NOMO-1 treated with DMSO at 0.1 percent for 48 hours (cell line): ENCODE data around the gene CDON.
A peak's percentile ranks its signal among the peaks of the same experiment; 100 is the strongest.
"Not testable (repeated sequence)": the region's sequence is repeated elsewhere in the genome, so short reads cannot be mapped to it uniquely, and the experiment has no call there.

ENCODE experiments used
- DNase-seq: peaks from one replicate; lab custom pipeline; 2025; ENCODE audit not compliant: unreplicated experiment; lab: John Stamatoyannopoulos, UW

CDON gene

GRCh38 chr11:125999234-125999880 is 63.3 kb downstream of the CDON start:
- DNase-seq: no peak

GRCh38 chr11:125998267-125998666 is 64.4 kb downstream of the CDON start:
- no peak for DNase-seq

- no peak for DNase-seq
Measured at GRCh38 chr11:125995313-125995712, 67.4 kb downstream of the CDON start.

GRCh38 chr11:125994509-125994908 is 68.2 kb downstream of the CDON start:
- DNase-seq: no peak

DNA sequence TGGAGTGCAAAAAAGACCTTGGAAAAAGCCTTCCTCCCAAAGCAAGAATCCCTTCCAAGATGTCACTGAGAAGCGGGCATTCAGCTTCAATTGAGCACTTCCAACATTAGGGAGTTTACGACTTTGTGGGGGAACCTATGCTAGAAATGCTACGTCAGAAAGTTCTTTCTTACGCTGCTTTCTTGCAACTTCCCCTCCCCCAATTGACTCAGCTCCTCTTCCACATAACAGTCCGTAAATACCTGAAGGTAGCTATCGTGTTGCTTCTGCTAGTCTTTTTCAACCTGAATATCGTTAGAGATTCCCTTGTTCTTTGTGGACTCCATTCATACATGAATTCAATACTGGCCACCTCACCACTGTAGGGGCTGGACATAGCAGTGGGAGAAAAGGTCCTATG is 69.8 kb downstream of the CDON start:
- DNase-seq: no peak

GRCh38 chr11:125990244-125990643 is 72.4 kb downstream of the CDON start:
- no peak for DNase-seq

DNA sequence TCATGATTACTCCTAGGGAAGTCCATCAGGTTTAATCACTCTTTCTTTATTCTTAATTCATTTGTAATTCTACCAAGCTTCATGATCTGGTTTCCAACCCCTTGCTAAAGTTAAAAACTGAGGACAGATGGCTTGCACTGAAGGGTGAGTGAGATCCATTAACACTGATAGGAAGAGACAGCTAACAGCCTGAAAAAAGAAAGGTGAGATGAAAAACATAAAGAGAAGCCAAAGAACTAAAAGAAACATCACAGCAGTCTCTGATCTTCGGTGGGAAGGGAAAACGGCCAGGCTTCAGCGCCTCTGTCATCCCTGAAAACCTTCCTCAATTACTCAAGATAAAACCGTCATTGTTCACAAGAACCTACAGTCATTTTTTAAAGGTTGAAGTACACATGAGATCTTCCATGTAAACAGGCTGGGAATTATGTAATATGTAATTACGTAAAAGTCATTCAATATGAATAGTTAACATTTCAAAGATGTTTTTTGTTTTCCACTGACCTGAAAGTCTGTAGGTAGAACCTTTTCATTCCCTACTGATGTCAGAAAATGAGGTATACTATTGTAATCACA is 75.5 kb downstream of the CDON start:
- no peak for DNase-seq

GRCh38 chr11:125985956-125986355 is 76.7 kb downstream of the CDON start:
- not testable (repeated sequence) for DNase-seq

DNA sequence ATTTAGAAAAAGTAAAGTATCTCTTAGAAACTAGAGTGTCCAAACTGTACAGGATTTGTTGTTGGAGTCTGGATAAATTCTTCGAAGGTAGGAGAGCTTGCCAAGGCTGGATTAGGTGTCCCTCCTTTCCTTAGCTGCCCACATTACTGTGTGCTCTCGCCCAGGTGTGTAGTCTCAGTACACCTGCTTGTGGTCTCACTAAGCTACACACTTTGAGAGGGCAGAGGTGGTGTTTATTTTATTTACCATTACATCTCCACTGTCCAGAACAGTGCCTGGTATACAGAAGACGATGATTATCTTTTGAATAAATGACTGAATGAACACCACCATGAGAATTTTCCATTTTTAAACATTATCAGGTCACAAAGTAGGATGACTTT is 80.3 kb downstream of the CDON start:
- no peak for DNase-seq

DNA sequence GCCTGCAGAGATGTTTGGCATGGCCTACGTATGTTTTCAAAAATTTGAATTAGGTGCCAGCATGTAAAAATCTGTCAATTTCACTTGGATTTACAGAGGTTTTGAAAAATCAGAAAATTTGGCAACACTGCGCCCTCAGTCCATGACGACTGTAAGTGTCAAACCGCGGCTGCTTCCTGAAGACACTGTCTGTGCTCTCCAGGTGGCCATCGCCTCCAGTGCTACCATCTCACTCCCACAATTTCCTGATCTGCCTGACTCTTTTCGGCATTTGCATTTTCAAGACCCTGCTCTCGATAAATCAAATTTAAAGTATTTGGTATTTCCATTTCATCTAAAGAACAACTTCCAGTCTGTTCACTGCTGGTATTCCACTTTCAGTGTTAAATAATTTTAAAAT is 82.2 kb downstream of the CDON start:
- no peak for DNase-seq

DNA sequence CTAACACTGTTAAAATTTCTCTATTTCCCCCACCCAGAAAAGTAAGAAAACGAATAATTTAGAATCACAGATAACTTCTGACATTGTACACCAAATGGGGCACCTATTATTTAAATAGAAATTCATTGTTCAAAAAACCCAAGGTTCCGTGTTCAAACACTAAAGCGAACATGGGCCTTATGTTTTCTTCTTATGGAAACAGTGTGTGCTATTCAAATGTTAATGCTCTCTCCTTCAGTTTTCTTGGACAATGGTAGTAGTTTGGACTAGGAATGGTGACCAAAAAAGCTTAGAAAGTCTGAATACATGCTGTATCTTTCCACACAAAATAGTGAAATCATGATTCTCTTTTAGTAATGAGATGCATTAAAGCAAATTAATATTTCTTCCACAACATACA is 83.2 kb downstream of the CDON start:
- DNase-seq: no peak

DNA sequence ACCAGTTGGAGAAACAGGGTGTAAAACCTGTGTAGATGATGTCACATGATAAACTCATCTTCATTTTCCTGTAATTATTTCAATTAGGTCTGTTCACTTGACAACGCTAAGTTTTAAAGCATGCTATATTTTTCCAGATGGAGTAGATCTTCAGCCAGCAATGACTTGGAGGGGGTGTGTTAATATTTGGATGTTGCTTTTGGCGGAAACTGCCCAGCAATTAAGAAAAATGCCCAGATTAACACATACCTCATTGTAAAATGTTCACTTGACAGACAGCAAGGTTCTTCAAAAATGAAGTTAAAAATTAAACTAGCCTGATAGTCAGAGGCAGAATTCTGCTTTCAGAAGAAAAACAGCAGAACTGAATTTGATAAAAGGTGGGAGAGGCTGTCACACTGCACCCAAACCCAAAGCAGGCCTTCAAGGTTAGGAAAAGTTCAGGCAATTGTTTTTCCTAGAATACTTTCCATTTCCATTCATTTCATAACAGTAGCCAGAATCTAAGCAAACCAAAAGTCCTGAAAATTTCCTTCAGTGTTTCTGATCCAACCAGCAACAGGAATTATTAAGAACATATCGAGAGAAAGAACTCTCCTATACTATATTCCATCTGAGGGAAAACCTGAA is 83.8 kb downstream of the CDON start:
- no peak for DNase-seq

GRCh38 chr11:125978181-125978716 is 84.4 kb downstream of the CDON start:
- DNase-seq: no peak

- no peak for DNase-seq
Measured at GRCh38 chr11:125977333-125977732, 85.3 kb downstream of the CDON start.

DNA sequence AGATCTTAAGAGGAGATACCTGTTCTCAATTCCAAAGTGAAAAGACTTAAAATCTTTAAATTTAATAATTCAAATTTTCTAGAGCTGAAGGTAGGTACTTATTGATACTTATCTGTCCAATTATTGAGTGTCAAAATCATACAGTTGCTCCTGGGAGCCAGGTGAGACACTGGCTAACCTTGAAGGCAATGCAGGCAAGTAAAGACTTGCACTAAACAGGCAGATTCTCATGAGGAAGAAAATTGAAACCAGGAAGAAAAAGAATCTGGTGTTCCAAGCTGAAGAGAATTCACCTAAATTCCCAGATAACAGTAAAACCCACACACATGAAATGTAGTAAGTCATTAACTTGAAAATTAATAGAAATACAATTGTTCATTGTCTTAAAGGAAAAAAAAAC is 86.5 kb downstream of the CDON start:
- DNase-seq: no peak

GRCh38 chr11:125975634-125976033 is 87.0 kb downstream of the CDON start:
- no peak for DNase-seq

DNA sequence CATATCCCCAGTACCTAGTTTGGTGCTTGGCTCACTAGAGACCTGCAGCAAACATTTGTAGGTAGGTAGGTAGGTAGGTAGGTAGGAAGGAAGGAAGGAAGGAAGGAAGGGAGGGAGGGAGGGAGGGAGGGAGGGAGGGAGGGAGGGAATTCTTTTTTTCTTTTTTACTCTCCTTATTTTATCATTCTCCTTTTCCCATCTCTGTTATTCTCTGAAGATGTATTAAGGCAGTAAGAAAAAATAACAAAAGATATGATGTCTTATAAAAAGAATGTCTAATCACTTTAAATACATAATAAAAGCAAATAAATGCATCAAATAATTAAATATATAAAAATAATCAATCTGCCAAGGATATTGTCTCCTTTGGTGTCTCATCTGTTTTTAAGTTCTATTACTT is 88.4 kb downstream of the CDON start:
- no peak for DNase-seq

DNA sequence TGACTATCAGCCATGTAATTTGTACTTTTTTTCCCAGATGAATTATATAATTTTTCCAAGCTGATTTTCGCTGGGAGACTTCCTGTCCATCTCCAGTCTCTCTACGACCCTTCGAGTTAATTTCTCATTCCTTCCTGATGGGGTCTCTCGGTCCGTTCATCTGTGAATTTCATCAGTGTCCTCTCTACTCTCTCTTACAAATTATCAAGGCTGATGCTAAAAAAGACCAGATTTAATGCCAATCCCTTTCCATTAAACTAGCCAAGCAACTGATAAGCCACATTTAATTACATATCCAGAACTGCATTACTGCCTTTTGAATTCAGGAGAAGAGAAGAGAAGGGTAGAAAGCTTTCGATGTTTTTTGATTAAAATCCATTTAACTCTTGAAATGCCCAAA is 91.0 kb downstream of the CDON start:
- DNase-seq: no peak

GRCh38 chr11:125968354-125968753 is 94.3 kb downstream of the CDON start:
- DNase-seq: peak; percentile 85

GRCh38 chr11:125967515-125967914 is 95.2 kb downstream of the CDON start:
- DNase-seq: no peak

GRCh38 chr11:125960771-125961170 is 101.9 kb downstream of the CDON start:
- no peak for DNase-seq

GRCh38 chr11:125959931-125960330 is 102.7 kb downstream of the CDON start:
- no peak for DNase-seq
